Adipocyte (in vitro differentiated cells): ENCODE results near the gene DNAJB11.
"Not testable (repeated sequence)": the region's sequence is repeated elsewhere in the genome, so short reads cannot be mapped to it uniquely, and the experiment has no call there.

Source experiments
- DNase-seq: peaks from one replicate; pipeline ENCODE4 v3.0.0-alpha.2; 2015; ENCODE audit warnings: low read depth
- H3K27me3 ChIP-seq: replicated peaks from 2 replicates; pipeline ENCODE4 v1.7.0; 2013; ENCODE audit warnings: mild to moderate bottlenecking, low read length, moderate library complexity; ENCODE audit not compliant: control insufficient read depth, insufficient read depth
- H3K36me3 ChIP-seq: 2 replicates; pipeline ENCODE4 v1.7.0; 2013; ENCODE audit warnings: low read length, mild to moderate bottlenecking, moderate library complexity; ENCODE audit not compliant: control insufficient read depth, insufficient read depth, severe bottlenecking
- H3K4me1 ChIP-seq: 2 replicates; pipeline ENCODE4 v1.7.0; 2013; ENCODE audit warnings: mild to moderate bottlenecking, low read length, moderate library complexity; ENCODE audit not compliant: control insufficient read depth, insufficient read depth
- H3K4me3 ChIP-seq: 2 replicates; pipeline ENCODE4 v1.7.0; 2013; ENCODE audit warnings: mild to moderate bottlenecking, low read length, moderate library complexity
- H3K9ac ChIP-seq: 2 replicates; pipeline ENCODE4 v1.7.0; 2013; ENCODE audit warnings: mild to moderate bottlenecking, low read length, moderate library complexity
- H3K9me3 ChIP-seq: 2 replicates; pipeline ENCODE4 v1.7.0; 2013; ENCODE audit warnings: mild to moderate bottlenecking, low read length, moderate library complexity; ENCODE audit not compliant: control insufficient read depth

Gene DNAJB11

GRCh38 chr3:186566772-186567071 is 3.8 kb upstream of the DNAJB11 start:
- no peak for DNase-seq

GRCh38 chr3:186567072-186567921 is 3.2 kb upstream of the DNAJB11 start, which contains the start of gene TBCCD1:
Gene TBCCD1 (minus strand): TSS chr3:186567339. CDS start chr3:186564329, 3,010 bp downstream.
- peak; percentile 91 for DNase-seq
- peaks cover 26% of the 10 kb centered on the region for H3K4me1 ChIP-seq
- no peaks in the 10 kb centered on the region for H3K9me3 ChIP-seq
- peaks cover 5% of the 10 kb centered on the region for H3K36me3 ChIP-seq
- H3K9ac ChIP-seq = peak within 1 kb of the TSS; percentile 95
- no peaks in the 10 kb centered on the region for H3K27me3 ChIP-seq
- peak within 1 kb of the TSS; percentile 96 for H3K4me3 ChIP-seq

More at GRCh38 chr3:186566772-186567071, 3.8 kb upstream of the DNAJB11 start:
- Histone ChIP-seq H3K4me3 (peak overlapping the region; percentile 96), H3K9me3 (no peaks in the 10 kb centered on the region), H3K4me1 (peaks cover 23% of the 10 kb centered on the region), H3K27me3 (no peaks in the 10 kb centered on the region), H3K36me3 (peaks cover 5% of the 10 kb centered on the region), H3K9ac (peak overlapping the region; percentile 95)

- Histone ChIP-seq H3K36me3 (peaks cover 15% of the 10 kb centered on the region), H3K4me3 (peak overlapping the region; percentile 89), H3K4me1 (peaks cover 26% of the 10 kb centered on the region), H3K9ac (peak overlapping the region; percentile 65)
- DNase-seq, H3K27me3 ChIP-seq, H3K9me3 ChIP-seq: not testable (repeated sequence)
Observed at GRCh38 chr3:186569361-186569760, 1.2 kb upstream of the DNAJB11 start.

GRCh38 chr3:186569779-186570095 is 783 bp upstream of the DNAJB11 start:
- no peaks in the 10 kb centered on the region for H3K9me3 ChIP-seq
- H3K27me3 ChIP-seq = no peaks in the 10 kb centered on the region
- peaks cover 17% of the 10 kb centered on the region for H3K36me3 ChIP-seq
- peak overlapping the region; percentile 89 for H3K4me3 ChIP-seq
- peak overlapping the region; percentile 65 for H3K9ac ChIP-seq
- DNase-seq = no peak
- peaks cover 26% of the 10 kb centered on the region for H3K4me1 ChIP-seq

GRCh38 chr3:186570941-186571643 is 572 bp downstream of the DNAJB11 start:
- Histone ChIP-seq H3K27me3 (no peaks in the 10 kb centered on the region), H3K4me3 (peak overlapping the region; percentile 89), H3K9me3 (no peaks in the 10 kb centered on the region), H3K36me3 (peaks cover 30% of the 10 kb centered on the region), H3K4me1 (peaks cover 26% of the 10 kb centered on the region), H3K9ac (peak overlapping the region; percentile 92)
- no peak for DNase-seq

- peaks cover 36% of the 10 kb centered on the region for H3K36me3 ChIP-seq
- H3K9ac ChIP-seq = peak overlapping the region; percentile 92
- peak overlapping the region; percentile 89 for H3K4me3 ChIP-seq
- peaks cover 20% of the 10 kb centered on the region for H3K4me1 ChIP-seq
- no peak for DNase-seq
- no peaks in the 10 kb centered on the region for H3K27me3 ChIP-seq
- no peaks in the 10 kb centered on the region for H3K9me3 ChIP-seq
Observed at GRCh38 chr3:186571644-186572013, 1.1 kb downstream of the DNAJB11 start.

GRCh38 chr3:186577521-186577920 is 7.0 kb downstream of the DNAJB11 start:
- DNase-seq = no peak
- Histone ChIP-seq H3K9me3 (no peaks in the 10 kb centered on the region), H3K4me3 (no peak overlapping the region), H3K4me1 (no peaks in the 10 kb centered on the region), H3K36me3 (peaks cover 93% of the 10 kb centered on the region), H3K27me3 (no peaks in the 10 kb centered on the region), H3K9ac (no peak overlapping the region)

GRCh38 chr3:186580785-186581184 is 10.3 kb downstream of the DNAJB11 start:
- no peak overlapping the region for H3K9ac ChIP-seq
- no peak overlapping the region for H3K4me3 ChIP-seq
- H3K36me3 ChIP-seq = peaks cover 99% of the 10 kb centered on the region
- DNase-seq = no peak
- no peaks in the 10 kb centered on the region for H3K27me3 ChIP-seq
- H3K9me3 ChIP-seq = no peaks in the 10 kb centered on the region
- no peaks in the 10 kb centered on the region for H3K4me1 ChIP-seq

GRCh38 chr3:186582541-186582940 is 12.0 kb downstream of the DNAJB11 start:
- Histone ChIP-seq H3K4me1 (no peaks in the 10 kb centered on the region), H3K9me3 (no peaks in the 10 kb centered on the region), H3K4me3 (no peak overlapping the region), H3K36me3 (peaks cover 86% of the 10 kb centered on the region), H3K9ac (no peak overlapping the region), H3K27me3 (no peaks in the 10 kb centered on the region)
- no peak for DNase-seq

GRCh38 chr3:186583831-186584230 is 13.3 kb downstream of the DNAJB11 start:
- Histone ChIP-seq H3K27me3 (no peaks in the 10 kb centered on the region), H3K9ac (no peak overlapping the region), H3K4me3 (no peak overlapping the region), H3K9me3 (no peaks in the 10 kb centered on the region), H3K4me1 (peaks cover 3% of the 10 kb centered on the region), H3K36me3 (peaks cover 73% of the 10 kb centered on the region)
- DNase-seq = peak; percentile 15

- Histone ChIP-seq H3K4me1 (peaks cover 10% of the 10 kb centered on the region), H3K36me3 (peaks cover 50% of the 10 kb centered on the region)
- H3K9me3 ChIP-seq, H3K4me3 ChIP-seq, H3K27me3 ChIP-seq, H3K9ac ChIP-seq, DNase-seq: not testable (repeated sequence)
Observed at GRCh38 chr3:186586245-186586644, 15.7 kb downstream of the DNAJB11 start.
